Activated naive CD4-positive, alpha-beta T cell treated with anti-CD3 and anti-CD28 coated beads, Interleukin-2, amount 50 U/mL, for 72 hours (primary cell): ENCODE measurements around the gene USH1G. TPM values are rescaled to one million over a fixed set of nuclear protein-coding genes. Genes with fewer than 3 reads are reported as not detected.
"Not testable (repeated sequence)": the region's sequence is repeated elsewhere in the genome, so short reads cannot be mapped to it uniquely, and the experiment has no call there.

Source experiments
- ATAC-seq, 2 donors: fragments of 150-1000 bp; cut with Tn5 transposase; 2 replicates each; pipeline ENCODE4 v1.10.0; 2021; ENCODE audit warnings: mild to moderate bottlenecking in 2 of 2, moderate library complexity in 2 of 2
- DNase-seq, 2 donors: peaks; one replicate each; pipeline ENCODE4 v3.0.0; 2021 to 2022; ENCODE audit warnings: low spot score in 2 of 2
- H3K27ac Mint-ChIP-seq, 2 donors: one replicate each; pipeline ENCODE4 v1.8.0; 2022; ENCODE audit warnings: mild to moderate bottlenecking in 2 of 2, mixed read lengths in 2 of 2
- H3K36me3 Mint-ChIP-seq, 2 donors: one replicate each; pipeline ENCODE4 v1.8.0; 2022; ENCODE audit warnings: mixed read lengths in 2 of 2
- H3K9me3 Mint-ChIP-seq, 2 donors: one replicate each; pipeline ENCODE4 v1.8.0; 2022; ENCODE audit warnings: mixed read lengths in 2 of 2
- total RNA-seq, 2 donors: library from RNA; stranded (reverse); gene quantifications; one replicate each; pipeline ENCODE4 v1.2.3, GENCODE V29; 2022

Gene USH1G
- total RNA-seq, 2 donors from 2014 or later = not detected

DNA sequence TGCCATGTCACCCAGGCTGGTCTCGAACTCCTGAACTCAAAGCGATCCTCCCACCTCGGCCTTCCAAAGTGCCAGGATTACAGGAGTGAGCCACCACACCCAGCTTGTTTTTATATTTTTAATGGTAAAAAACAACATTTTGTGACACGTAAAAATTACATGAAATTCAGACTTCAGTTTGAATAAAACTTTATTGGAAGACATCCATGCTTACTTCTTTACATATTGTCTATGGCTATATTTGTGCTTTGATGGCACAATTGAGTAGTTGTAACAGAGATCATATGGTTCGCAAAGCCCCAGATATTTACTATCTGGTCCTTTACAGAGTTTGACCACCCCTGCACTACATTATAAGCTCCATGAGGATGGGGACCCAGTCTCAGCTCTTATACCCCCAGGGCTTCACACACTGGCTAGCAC is 48.4 kb downstream of the USH1G start:
- peaks cover 7 to 22% of the 10 kb centered on the region in 2 donors for H3K36me3 Mint-ChIP-seq
- peak overlapping the region in 1 of 2 donors; percentile 88 for H3K27ac Mint-ChIP-seq
- H3K9me3 Mint-ChIP-seq = no peaks in the 10 kb centered on the region
- no peak for ATAC-seq
- DNase-seq = no peak

DNA sequence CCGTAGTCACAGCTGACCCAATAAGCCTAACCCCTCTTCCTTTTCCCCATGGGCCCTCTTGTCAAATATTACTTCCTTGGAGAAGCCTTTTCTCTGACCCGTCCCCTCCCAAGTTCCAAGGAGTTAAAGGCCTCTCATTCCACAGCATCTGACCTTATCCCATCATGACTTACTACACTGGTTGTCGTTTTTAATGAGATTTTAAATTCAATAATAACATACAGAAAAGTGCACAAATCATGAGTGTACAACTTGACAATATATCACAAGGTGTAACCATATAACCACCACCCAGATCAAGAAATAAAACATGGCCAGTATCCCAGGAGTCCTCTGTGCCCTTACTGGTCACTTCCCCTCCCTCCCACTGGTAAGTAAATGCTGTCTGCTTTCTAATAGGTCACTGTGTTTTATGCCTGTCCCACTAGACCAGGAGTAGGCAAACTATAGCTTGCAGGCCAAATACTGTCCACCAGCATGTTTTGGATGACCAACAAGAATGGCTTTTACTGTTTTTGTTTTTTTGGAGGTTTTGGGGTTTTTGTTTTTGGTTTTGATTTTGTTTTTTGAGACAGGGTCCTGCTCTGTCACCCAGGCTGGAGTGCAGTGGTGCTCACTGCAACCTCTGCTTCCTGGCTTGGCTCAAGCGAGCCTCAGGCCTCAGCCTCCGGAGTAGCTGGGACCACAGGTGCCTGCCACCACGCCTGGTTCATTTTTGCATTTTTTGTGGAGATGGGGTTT is 49.0 kb downstream of the USH1G start:
- H3K27ac Mint-ChIP-seq = peak overlapping the region; percentile 88 to 96
- peaks cover 7 to 22% of the 10 kb centered on the region in 2 donors for H3K36me3 Mint-ChIP-seq
- no peak for DNase-seq
- H3K9me3 Mint-ChIP-seq = no peaks in the 10 kb centered on the region
- no peak for ATAC-seq

- ATAC-seq (peak; percentile 93), DNase-seq (peak; percentile 96 to 99)
- peaks cover 7 to 22% of the 10 kb centered on the region in 2 donors for H3K36me3 Mint-ChIP-seq
- no peaks in the 10 kb centered on the region for H3K9me3 Mint-ChIP-seq
- peak overlapping the region; percentile 88 to 96 for H3K27ac Mint-ChIP-seq
These were observed 49.8 kb downstream of the USH1G start for GRCh38 chr17:74873037-74873873.

GRCh38 chr17:74872313-74873036 is 50.6 kb downstream of the USH1G start, which contains the start of gene FDXR:
TSS of gene FDXR (minus strand) at chr17:74872994. CDS start at chr17:74872944, 50 bp downstream.
- no peaks in the 10 kb centered on the region for H3K9me3 Mint-ChIP-seq
- DNase-seq = no peak
- H3K36me3 Mint-ChIP-seq = peaks cover 7 to 22% of the 10 kb centered on the region in 2 donors
- peak within 1 kb of the TSS; percentile 88 to 96 for H3K27ac Mint-ChIP-seq
- ATAC-seq = peak; percentile 35 to 42

GRCh38 chr17:74871356-74872076 is 51.5 kb downstream of the USH1G start:
- Mint-ChIP-seq H3K9me3 (no peaks in the 10 kb centered on the region), H3K27ac (peak overlapping the region; percentile 31 to 88), H3K36me3 (peaks cover 7 to 22% of the 10 kb centered on the region in 2 donors)
- DNase-seq (no peak), ATAC-seq (no peak)

- Mint-ChIP-seq H3K9me3 (no peaks in the 10 kb centered on the region), H3K27ac (no peak overlapping the region), H3K36me3 (peaks cover 7 to 22% of the 10 kb centered on the region in 2 donors)
- ATAC-seq (no peak), DNase-seq (no peak)
These were observed 52.5 kb downstream of the USH1G start for GRCh38 chr17:74870512-74870911.

DNA sequence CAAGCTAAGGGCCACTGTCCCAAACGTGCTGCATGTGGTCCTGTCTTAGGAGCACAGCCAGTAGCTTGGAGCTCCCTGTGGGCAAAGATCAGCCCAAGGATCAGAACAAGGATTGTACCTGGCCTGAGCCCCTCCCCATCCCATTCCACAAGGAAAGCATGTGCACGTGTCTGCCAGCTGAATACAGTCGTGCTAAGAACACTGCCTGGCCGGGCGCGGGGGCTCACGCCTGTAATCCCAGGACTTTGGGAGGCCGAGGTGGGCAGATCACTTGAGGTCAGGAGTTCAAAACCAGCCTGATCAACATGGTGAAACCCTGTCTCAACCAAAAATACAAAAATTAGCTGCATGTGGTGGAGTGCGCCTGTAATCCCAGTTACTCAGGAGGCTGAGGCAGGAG is 53.0 kb downstream of the USH1G start:
- not testable (repeated sequence) for DNase-seq, H3K9me3 Mint-ChIP-seq, ATAC-seq, H3K27ac Mint-ChIP-seq
- H3K36me3 Mint-ChIP-seq = peaks cover 7 to 22% of the 10 kb centered on the region in 2 donors

GRCh38 chr17:74868908-74869255 is 54.2 kb downstream of the USH1G start:
- DNase-seq (no peak), ATAC-seq (no peak)
- Mint-ChIP-seq H3K27ac (peak overlapping the region in 1 of 2 donors; percentile 66), H3K9me3 (no peaks in the 10 kb centered on the region), H3K36me3 (peaks cover 4 to 19% of the 10 kb centered on the region in 2 donors)

DNA sequence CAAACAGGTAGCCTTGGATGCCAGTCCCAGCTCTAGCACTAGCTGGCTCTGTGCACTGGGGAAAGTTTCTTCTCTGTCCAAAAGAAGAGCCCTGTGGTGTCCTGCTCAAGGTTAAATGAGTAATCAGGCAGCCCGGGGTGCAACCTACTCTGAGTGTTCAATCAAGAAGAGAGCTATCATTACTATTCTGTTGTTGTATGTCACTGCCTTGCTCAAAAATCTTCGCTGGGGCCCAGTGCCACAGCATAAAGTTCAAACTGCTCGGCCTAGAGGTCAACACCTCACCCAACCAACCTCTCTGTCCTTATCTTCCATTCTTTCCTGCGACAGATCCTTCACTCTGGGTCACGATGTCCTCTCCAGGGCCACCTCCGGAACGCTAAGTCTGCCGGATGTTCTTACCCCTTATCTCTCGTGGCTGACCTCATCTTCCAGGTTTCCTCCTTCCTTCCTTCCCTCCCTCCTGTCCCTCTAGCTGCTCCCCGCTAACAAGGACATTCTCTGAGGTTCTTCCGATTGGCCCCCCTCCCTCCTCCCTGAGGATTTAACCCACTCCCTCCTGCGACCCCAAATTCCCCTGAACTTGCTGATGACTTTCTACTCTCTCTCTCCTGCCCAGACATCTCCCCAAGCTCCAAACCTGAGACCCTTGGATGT is 54.7 kb downstream of the USH1G start:
- Mint-ChIP-seq H3K9me3 (no peaks in the 10 kb centered on the region), H3K36me3 (peaks cover 0 to 16% of the 10 kb centered on the region in 2 donors), H3K27ac (peak overlapping the region in 1 of 2 donors; percentile 66)
- no peak for DNase-seq
- no peak for ATAC-seq

- no peak overlapping the region for H3K27ac Mint-ChIP-seq
- ATAC-seq (no peak), DNase-seq (no peak)
- no peaks in the 10 kb centered on the region for H3K9me3 Mint-ChIP-seq
- peaks cover 0 to 4% of the 10 kb centered on the region in 2 donors for H3K36me3 Mint-ChIP-seq
These were observed 56.7 kb downstream of the USH1G start for GRCh38 chr17:74866198-74866835.

Other genes with a start within 250 kb of the USH1G start
- not detected for gene CD300LF, start 210.3 kb downstream of the USH1G start, total RNA-seq
- 1 to 10 TPM; 3.4 to 4.0 TPM for gene RAB37, start 186.0 kb downstream of the USH1G start, total RNA-seq
- 100 to 1,000 TPM in 1 of 2 donors, 10 to 100 TPM in 1; 59.0 to 114 TPM for gene NHERF1, start 174.6 kb downstream of the USH1G start, total RNA-seq
- gene NAT9, start 146.9 kb downstream of the USH1G start, total RNA-seq = 10 to 100 TPM; 38.2 to 57.2 TPM
- gene GRIN2C, start 63.4 kb downstream of the USH1G start, total RNA-seq = under 1 TPM in 1 of 2 donors, not detected in 1; 0.87 TPM
- gene FDXR, start 50.3 kb downstream of the USH1G start, total RNA-seq = 10 to 100 TPM; 30.9 to 96.3 TPM
- not detected for gene FADS6, start 29.6 kb downstream of the USH1G start, total RNA-seq
- gene OTOP2, start 1.0 kb upstream of the USH1G start, total RNA-seq = not detected
- not detected for gene OTOP3, start 12.6 kb upstream of the USH1G start, total RNA-seq
- gene HID1, start 49.5 kb upstream of the USH1G start, total RNA-seq = 1 to 10 TPM; 1.6 to 2.8 TPM
- gene CDR2L, start 64.4 kb upstream of the USH1G start, total RNA-seq = 1 to 10 TPM; 1.5 TPM
- 10 to 100 TPM; 29.8 to 48.1 TPM for gene MRPL58, start 89.4 kb upstream of the USH1G start, total RNA-seq
- 100 to 1,000 TPM; 193 to 218 TPM for gene ATP5PD, start 123.7 kb upstream of the USH1G start, total RNA-seq
- 10 to 100 TPM; 17.4 to 19.4 TPM for gene KCTD2, start 124.0 kb upstream of the USH1G start, total RNA-seq
- gene SLC16A5, start 164.7 kb upstream of the USH1G start, total RNA-seq = 10 to 100 TPM in 1 of 2 donors, 1 to 10 TPM in 1; 6.0 to 10.9 TPM
- 1 to 10 TPM; 7.0 to 9.9 TPM for gene ARMC7, start 186.7 kb upstream of the USH1G start, total RNA-seq
- 10 to 100 TPM; 51.7 to 52.8 TPM for gene NT5C, start 208.5 kb upstream of the USH1G start, total RNA-seq
- 100 to 1,000 TPM; 216 to 232 TPM for gene JPT1, start 231.3 kb upstream of the USH1G start, total RNA-seq